ENCODE measurements around the gene ZCCHC7. TPM values are rescaled to one million over a fixed set of nuclear protein-coding genes. Genes with fewer than 3 reads are reported as not detected.
"Not testable (repeated sequence)": the region's sequence is repeated elsewhere in the genome, so short reads cannot be mapped to it uniquely, and the experiment has no call there.

Gene ZCCHC7
- 20.9 TPM for total RNA-seq
- long read RNA-seq, transcript ZCCHC7-202 (9 exons, 2,619 nt): major isoform, 7 of 28 reads
- long read RNA-seq, partial matches to known transcripts: 2 of 28 reads
- long read RNA-seq, other reads (novel, unspliced or antisense): 19 of 28 reads

DNA sequence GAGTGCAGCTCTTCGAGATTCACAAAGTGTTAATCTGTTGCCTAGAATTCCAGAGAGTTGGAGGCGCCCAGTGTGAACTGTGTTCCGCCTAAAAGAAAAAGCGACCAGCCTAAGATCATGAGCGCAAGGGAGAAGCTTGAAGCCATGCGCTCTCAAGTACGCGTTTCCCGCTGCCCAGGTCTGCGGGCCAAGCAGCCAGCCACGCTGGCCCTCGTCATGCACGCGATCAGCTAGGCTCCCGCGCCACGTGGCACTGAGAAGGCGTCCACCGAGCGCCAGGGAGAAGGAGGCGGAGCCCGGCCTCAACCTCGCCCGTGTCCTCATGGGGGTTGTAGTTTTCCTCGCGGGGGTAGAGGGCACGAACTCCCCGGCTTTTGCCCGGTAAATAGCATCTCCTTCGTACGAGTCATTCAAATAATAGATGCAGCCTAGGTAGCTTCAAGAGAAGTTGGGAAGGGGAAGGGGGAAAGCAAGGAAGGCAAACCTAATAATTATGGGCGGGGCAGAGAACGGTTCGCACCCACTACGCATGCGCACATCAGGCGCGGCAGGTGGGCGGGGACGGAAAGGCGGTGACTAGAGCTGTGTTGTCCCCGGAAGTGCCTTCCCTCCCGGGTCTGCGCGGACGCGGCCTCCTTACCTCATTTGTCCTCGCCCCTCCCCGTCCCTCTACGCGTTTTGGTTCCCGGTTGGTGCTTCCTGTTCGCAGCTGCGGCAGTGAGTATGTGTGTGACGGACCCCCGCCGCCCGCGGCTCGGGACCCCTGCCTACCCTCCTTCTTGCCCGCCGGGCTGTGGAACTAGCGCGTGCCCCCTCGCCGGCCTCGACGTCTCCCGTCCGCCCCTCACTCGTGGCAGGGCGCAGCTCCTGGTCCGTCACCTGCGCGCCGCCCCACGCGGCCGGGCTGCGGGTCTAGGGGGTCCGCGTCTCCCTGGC lies at the start of gene ZCCHC7:
Gene ZCCHC7, plus strand, starts transcription at position 668 of the 936 bp plus-strand sequence.
- no peak for TF ChIP-seq CTCF (IDR thresholded peaks at IDR 0.05)
- intact Hi-C loops (cut with DNase I): no loop called here
- no peaks in the 10 kb centered on the region for H3K9me3 ChIP-seq
- no peaks in the 10 kb centered on the region for H3K27me3 ChIP-seq
- peaks cover 6% of the 10 kb centered on the region for H3K4me1 ChIP-seq
- peak within 1 kb of the TSS; percentile 97 for H3K27ac ChIP-seq
- peak; percentile 99 for ATAC-seq
- no peaks in the 10 kb centered on the region for H3K36me3 ChIP-seq
- peak; percentile 98 for DNase-seq
- peak within 1 kb of the TSS; percentile 96 for H3K4me3 ChIP-seq

GRCh38 chr9:37074790-37075189 lies 45.6 kb upstream of the ZCCHC7 start:
- not testable (repeated sequence) for H3K4me1 ChIP-seq

GRCh38 chr9:37079370-37080164 lies 40.8 kb upstream of the ZCCHC7 start:
- H3K4me1 ChIP-seq: no peaks in the 10 kb centered on the region
- no peaks in the 10 kb centered on the region for H3K36me3 ChIP-seq
- no peaks in the 10 kb centered on the region for H3K27me3 ChIP-seq
- H3K4me3 ChIP-seq: peak overlapping the region; percentile 85
- ATAC-seq (peak; percentile 99), DNase-seq (peak; percentile 96)
- intact Hi-C loops (cut with DNase I): no loop called here
- no peak for TF ChIP-seq CTCF (IDR thresholded peaks at IDR 0.05)
- no peaks in the 10 kb centered on the region for H3K9me3 ChIP-seq
- peak overlapping the region; percentile 89 for H3K27ac ChIP-seq

More at GRCh38 chr9:37074790-37075189, 45.6 kb upstream of the ZCCHC7 start:
- H3K9me3 ChIP-seq; H3K27ac ChIP-seq; H3K4me3 ChIP-seq; intact Hi-C loops (cut with DNase I); ATAC-seq; H3K36me3 ChIP-seq; DNase-seq; H3K27me3 ChIP-seq: not testable (repeated sequence)

DNA sequence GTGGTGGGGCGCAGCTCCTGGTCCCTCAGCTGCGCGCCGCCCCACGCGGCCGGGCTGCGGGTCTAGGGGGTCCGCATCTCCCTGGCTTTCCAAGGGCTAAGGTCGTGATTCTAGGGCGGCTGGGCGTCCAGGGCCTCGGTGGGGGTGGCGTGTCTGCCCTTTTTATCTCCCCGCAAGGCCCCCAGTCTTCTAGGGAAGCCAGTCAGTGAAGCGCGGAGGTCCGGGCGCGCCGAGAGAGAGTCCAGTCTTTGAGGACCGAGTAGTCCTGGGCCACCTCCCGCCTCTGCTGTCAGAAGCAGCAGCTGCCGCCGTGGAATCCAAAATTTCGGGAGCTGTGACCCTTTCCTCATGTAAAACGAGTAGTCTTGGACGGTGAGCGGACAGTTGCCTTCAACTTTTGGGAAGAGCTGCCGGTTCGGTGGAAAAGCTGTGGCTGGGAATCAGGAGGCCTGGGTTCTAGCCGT lies 40.2 kb upstream of the ZCCHC7 start:
- H3K9me3 ChIP-seq; H3K36me3 ChIP-seq; intact Hi-C loops (cut with DNase I); H3K27me3 ChIP-seq; H3K4me1 ChIP-seq; DNase-seq: not testable (repeated sequence)
- peak overlapping the region; percentile 89 for H3K27ac ChIP-seq
- peak overlapping the region; percentile 85 for H3K4me3 ChIP-seq
- peak; percentile 56 for ATAC-seq

DNA sequence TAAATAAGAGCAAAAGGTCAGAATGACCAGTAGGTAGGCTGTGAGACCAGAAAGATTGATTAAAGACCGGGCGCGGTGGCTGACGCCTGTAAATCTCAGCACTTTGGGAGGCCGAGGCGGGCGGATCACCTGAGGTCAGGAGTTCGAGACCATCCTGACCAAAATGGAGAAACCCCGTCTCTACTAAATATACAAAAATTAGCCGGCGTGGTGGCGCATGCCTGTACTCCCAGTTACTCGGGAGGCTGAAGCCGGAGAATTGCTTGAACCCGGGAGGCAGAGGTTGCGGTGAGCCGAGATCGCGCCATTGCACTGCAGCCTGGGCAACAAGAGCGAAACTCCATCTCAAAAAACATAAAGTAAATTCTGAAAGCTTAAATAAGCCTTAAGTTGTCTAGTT lies 38.9 kb upstream of the ZCCHC7 start:
- H3K4me3 ChIP-seq; H3K9me3 ChIP-seq; H3K27ac ChIP-seq; H3K4me1 ChIP-seq; intact Hi-C loops (cut with DNase I); H3K27me3 ChIP-seq; H3K36me3 ChIP-seq; ATAC-seq; DNase-seq: not testable (repeated sequence)

DNA sequence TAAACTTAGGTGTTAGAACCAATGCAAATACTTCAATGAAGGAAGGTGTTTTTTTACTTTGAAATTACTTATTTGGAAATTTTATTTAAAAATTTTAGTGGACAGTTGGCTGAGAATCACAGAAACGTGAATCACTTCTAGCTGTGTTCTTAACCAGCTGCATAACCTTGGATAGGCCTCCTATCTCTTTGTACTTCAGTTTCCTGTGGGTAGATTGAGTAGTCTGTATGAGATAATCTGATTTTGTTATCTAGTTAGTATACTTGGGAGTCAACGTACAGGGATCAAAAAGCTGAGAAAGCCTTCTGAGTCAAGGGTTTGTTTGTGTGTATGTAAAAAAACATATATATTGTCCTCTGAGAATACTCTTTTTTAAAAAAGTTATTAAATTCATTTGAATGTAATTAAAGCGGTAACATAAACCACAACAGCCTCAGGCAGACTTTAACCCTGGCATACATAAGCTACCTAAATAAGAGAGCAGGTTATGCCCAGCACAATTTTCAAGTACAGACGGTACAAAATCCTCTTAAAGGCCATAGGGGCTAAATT lies 38.1 kb upstream of the ZCCHC7 start:
- no peaks in the 10 kb centered on the region for H3K27me3 ChIP-seq
- no peak overlapping the region for H3K4me3 ChIP-seq
- TF ChIP-seq CTCF (IDR thresholded peaks at IDR 0.05): no peak
- H3K4me1 ChIP-seq: no peaks in the 10 kb centered on the region
- ATAC-seq (no peak), DNase-seq (no peak)
- intact Hi-C loops (cut with DNase I): no loop called here
- no peaks in the 10 kb centered on the region for H3K9me3 ChIP-seq
- H3K27ac ChIP-seq: no peak overlapping the region
- peaks cover 11% of the 10 kb centered on the region for H3K36me3 ChIP-seq
